ENCODE data around the gene GNA14.

Gene GNA14

GRCh38 chr9:77440057-77440456 is 208.1 kb downstream of the GNA14 start:
- Histone ChIP-seq H3K9me3 (no peaks in the 10 kb centered on the region), H3K4me3 (no peak overlapping the region), H3K27me3 (no peaks in the 10 kb centered on the region), H3K27ac (no peak overlapping the region), H3K4me1 (no peaks in the 10 kb centered on the region), H4K20me1 (no peaks in the 10 kb centered on the region), H3K9ac (no peak overlapping the region), H3K36me3 (no peaks in the 10 kb centered on the region), H3K4me2 (no peak overlapping the region)
- TF ChIP-seq Cebpa-rat (IDR thresholded peaks at IDR 0.05) = no peak

DNA sequence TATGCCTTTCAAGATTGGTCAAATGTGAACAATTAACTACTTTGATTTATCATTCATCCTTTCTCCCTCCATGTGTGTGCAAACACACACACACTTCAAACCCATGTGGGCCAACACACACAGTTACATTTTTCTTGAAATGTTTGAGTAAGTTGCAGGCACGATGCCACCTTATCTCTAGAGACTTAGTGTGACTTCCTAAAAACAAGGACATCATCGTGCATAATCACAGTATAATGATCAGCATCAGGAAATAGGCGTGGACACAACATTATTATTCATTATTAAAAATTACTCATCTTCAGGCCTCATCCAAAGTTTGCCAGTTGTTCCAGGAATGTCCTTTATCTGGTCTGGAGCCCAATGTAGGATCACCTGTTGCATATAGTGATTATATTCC is 209.5 kb downstream of the GNA14 start:
- no peak for TF ChIP-seq Cebpa-rat (IDR thresholded peaks at IDR 0.05)
- H3K27me3 ChIP-seq = no peaks in the 10 kb centered on the region
- H3K4me1 ChIP-seq = no peaks in the 10 kb centered on the region
- H3K9ac ChIP-seq = no peak overlapping the region
- no peak overlapping the region for H3K27ac ChIP-seq
- no peak overlapping the region for H3K4me2 ChIP-seq
- H4K20me1 ChIP-seq = no peaks in the 10 kb centered on the region
- H3K36me3 ChIP-seq = no peaks in the 10 kb centered on the region
- no peaks in the 10 kb centered on the region for H3K9me3 ChIP-seq
- no peak overlapping the region for H3K4me3 ChIP-seq

GRCh38 chr9:77435688-77436087 is 212.4 kb downstream of the GNA14 start:
- H3K4me1 ChIP-seq = no peaks in the 10 kb centered on the region

GRCh38 chr9:77435277-77435676 is 212.8 kb downstream of the GNA14 start:
- Histone ChIP-seq H3K27ac (no peak overlapping the region), H3K4me1 (no peaks in the 10 kb centered on the region), H3K36me3 (no peaks in the 10 kb centered on the region), H3K9ac (no peak overlapping the region), H3K27me3 (no peaks in the 10 kb centered on the region), H3K4me2 (no peak overlapping the region), H3K9me3 (no peaks in the 10 kb centered on the region), H4K20me1 (no peaks in the 10 kb centered on the region), H3K4me3 (no peak overlapping the region)
- TF ChIP-seq Cebpa-rat (IDR thresholded peaks at IDR 0.05) = no peak

More at GRCh38 chr9:77435688-77436087, 212.4 kb downstream of the GNA14 start:
- no peak overlapping the region for H3K4me2 ChIP-seq
- no peak overlapping the region for H3K27ac ChIP-seq
- H3K36me3 ChIP-seq = no peaks in the 10 kb centered on the region
- H3K27me3 ChIP-seq = no peaks in the 10 kb centered on the region
- no peaks in the 10 kb centered on the region for H4K20me1 ChIP-seq
- no peak for TF ChIP-seq Cebpa-rat (IDR thresholded peaks at IDR 0.05)
- no peaks in the 10 kb centered on the region for H3K9me3 ChIP-seq
- H3K9ac ChIP-seq = no peak overlapping the region
- H3K4me3 ChIP-seq = no peak overlapping the region

- Histone ChIP-seq H3K4me2 (no peak overlapping the region), H3K27ac (no peak overlapping the region), H3K9me3 (no peaks in the 10 kb centered on the region), H4K20me1 (no peaks in the 10 kb centered on the region), H3K9ac (no peak overlapping the region), H3K36me3 (no peaks in the 10 kb centered on the region), H3K4me1 (no peaks in the 10 kb centered on the region), H3K4me3 (no peak overlapping the region), H3K27me3 (no peaks in the 10 kb centered on the region)
- TF ChIP-seq Cebpa-rat (IDR thresholded peaks at IDR 0.05) = no peak
Measured at GRCh38 chr9:77433675-77434445, 214.3 kb downstream of the GNA14 start.

DNA sequence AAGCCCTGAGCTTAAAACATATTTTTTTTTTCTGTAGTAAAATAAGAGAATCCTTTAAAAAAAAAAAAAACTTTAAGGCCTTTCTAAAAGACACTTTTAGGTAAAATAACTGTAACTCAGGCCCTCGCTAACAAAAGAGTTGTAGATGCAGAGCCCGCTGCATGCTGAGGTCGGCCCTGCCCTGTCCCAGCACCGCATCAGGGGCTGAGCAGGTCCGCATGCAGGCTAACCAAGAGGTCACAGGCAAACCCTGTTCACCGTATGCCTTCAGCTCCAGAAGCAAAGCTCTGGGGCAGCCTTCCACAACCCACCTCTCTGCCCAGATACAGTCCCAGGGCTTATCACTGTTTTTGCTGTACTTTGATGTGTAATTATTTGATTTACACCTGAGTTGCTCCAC is 216.1 kb downstream of the GNA14 start:
- Histone ChIP-seq H3K9ac (no peak overlapping the region), H3K4me3 (no peak overlapping the region), H3K36me3 (no peaks in the 10 kb centered on the region), H3K27me3 (no peaks in the 10 kb centered on the region), H3K4me1 (no peaks in the 10 kb centered on the region), H4K20me1 (no peaks in the 10 kb centered on the region), H3K27ac (no peak overlapping the region), H3K9me3 (no peaks in the 10 kb centered on the region), H3K4me2 (no peak overlapping the region)
- TF ChIP-seq Cebpa-rat (IDR thresholded peaks at IDR 0.05) = no peak

DNA sequence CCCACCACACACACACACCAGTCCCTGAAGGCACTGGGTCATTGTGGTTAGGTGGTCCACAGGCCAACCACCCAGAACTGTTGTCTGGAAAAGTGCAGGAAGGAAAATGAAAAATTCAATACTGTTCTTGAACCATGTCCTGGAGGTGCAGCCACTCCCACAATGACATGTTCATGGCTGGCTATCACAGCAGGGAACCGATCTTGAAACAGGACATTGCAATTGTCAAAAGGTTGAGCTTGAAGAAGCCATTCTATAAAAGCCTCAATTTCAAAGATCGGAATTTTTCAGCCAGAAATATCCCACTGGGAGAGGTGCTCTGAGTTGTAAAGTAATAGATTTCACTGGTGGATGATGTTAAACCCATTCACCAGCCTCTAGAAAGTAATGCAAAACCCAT is 218.2 kb downstream of the GNA14 start:
- H3K4me1 ChIP-seq = no peaks in the 10 kb centered on the region
- no peaks in the 10 kb centered on the region for H3K9me3 ChIP-seq
- no peak overlapping the region for H3K4me3 ChIP-seq
- H3K4me2 ChIP-seq = no peak overlapping the region
- no peak overlapping the region for H3K27ac ChIP-seq
- no peaks in the 10 kb centered on the region for H4K20me1 ChIP-seq
- no peak overlapping the region for H3K9ac ChIP-seq
- no peaks in the 10 kb centered on the region for H3K27me3 ChIP-seq
- no peaks in the 10 kb centered on the region for H3K36me3 ChIP-seq
- TF ChIP-seq Cebpa-rat (IDR thresholded peaks at IDR 0.05) = no peak

GRCh38 chr9:77427256-77427927 is 220.7 kb downstream of the GNA14 start:
- Histone ChIP-seq H3K4me3 (no peak overlapping the region), H3K4me1 (no peaks in the 10 kb centered on the region), H3K9ac (no peak overlapping the region), H3K27me3 (no peaks in the 10 kb centered on the region), H4K20me1 (no peaks in the 10 kb centered on the region), H3K9me3 (no peaks in the 10 kb centered on the region), H3K4me2 (no peak overlapping the region), H3K36me3 (no peaks in the 10 kb centered on the region), H3K27ac (no peak overlapping the region)
- no peak for TF ChIP-seq Cebpa-rat (IDR thresholded peaks at IDR 0.05)

- no peaks in the 10 kb centered on the region for H3K36me3 ChIP-seq
- TF ChIP-seq Cebpa-rat (IDR thresholded peaks at IDR 0.05) = no peak
- H3K4me2 ChIP-seq = no peak overlapping the region
- no peak overlapping the region for H3K27ac ChIP-seq
- no peaks in the 10 kb centered on the region for H4K20me1 ChIP-seq
- no peaks in the 10 kb centered on the region for H3K9me3 ChIP-seq
- no peak overlapping the region for H3K4me3 ChIP-seq
- no peaks in the 10 kb centered on the region for H3K4me1 ChIP-seq
- no peaks in the 10 kb centered on the region for H3K27me3 ChIP-seq
- no peak overlapping the region for H3K9ac ChIP-seq
Measured at GRCh38 chr9:77426712-77427111, 221.4 kb downstream of the GNA14 start.

DNA sequence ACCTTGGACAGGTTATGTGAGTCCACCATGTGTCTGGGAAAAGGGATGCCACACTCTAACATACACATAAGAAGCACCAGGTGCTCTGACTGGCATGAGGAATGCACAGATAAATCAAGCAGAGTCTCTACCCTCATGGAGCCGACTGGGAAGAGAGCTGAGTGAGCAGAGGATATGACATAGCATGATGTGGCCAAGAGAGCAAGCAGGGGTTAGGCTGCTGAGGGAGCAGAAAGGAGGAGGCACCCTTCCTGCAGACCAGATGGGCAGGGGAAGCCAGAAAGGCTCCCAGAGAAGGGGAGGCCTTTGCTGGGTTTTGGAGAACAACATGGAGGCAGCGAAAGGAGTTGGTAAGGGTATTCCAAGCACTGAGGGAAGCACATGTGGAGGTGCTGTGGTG is 223.1 kb downstream of the GNA14 start:
- Histone ChIP-seq H3K4me1 (no peaks in the 10 kb centered on the region), H3K36me3 (no peaks in the 10 kb centered on the region), H3K27me3 (no peaks in the 10 kb centered on the region), H3K4me3 (no peak overlapping the region), H4K20me1 (no peaks in the 10 kb centered on the region), H3K9ac (no peak overlapping the region), H3K27ac (no peak overlapping the region), H3K4me2 (no peak overlapping the region), H3K9me3 (no peaks in the 10 kb centered on the region)
- no peak for TF ChIP-seq Cebpa-rat (IDR thresholded peaks at IDR 0.05)

Data from BLaER1 (cell line).